H9 (cell line): ENCODE results near the gene LUZP2. TPM values are rescaled to one million over a fixed set of nuclear protein-coding genes. Genes with fewer than 3 reads are reported as not detected.

Experiments
- DNase-seq: peaks from one replicate; pipeline ENCODE4 v3.0.0-alpha.2; 2017
- H2AFZ ChIP-seq: one replicate; pipeline ENCODE4 v1.6.1; 2013; ENCODE audit warnings: mild to moderate bottlenecking, low read length, control low read depth, moderate library complexity
- H2AK5ac ChIP-seq: 2 replicates; pipeline ENCODE4 v1.6.1; 2013; ENCODE audit warnings: low read length, control low read depth, mixed read lengths; ENCODE audit not compliant: insufficient read length
- H2BK120ac ChIP-seq: one replicate; pipeline ENCODE4 v1.6.1; 2013; ENCODE audit warnings: low read depth, mild to moderate bottlenecking, low read length, control low read depth, inconsistent platforms; ENCODE audit not compliant: poor library complexity, severe bottlenecking
- H2BK12ac ChIP-seq: 2 replicates; pipeline ENCODE4 v1.6.1; 2013; ENCODE audit warnings: low read length, control low read depth, mixed read lengths, low read depth; ENCODE audit not compliant: insufficient read length
- H2BK15ac ChIP-seq: 2 replicates; pipeline ENCODE4 v1.6.1; 2013; ENCODE audit warnings: low read depth, low read length, control low read depth
- H2BK20ac ChIP-seq: one replicate; pipeline ENCODE4 v1.6.1; 2013; ENCODE audit warnings: low read depth, mild to moderate bottlenecking, low read length, control low read depth, inconsistent platforms; ENCODE audit not compliant: poor library complexity, severe bottlenecking
- H2BK5ac ChIP-seq: 2 replicates; pipeline ENCODE4 v1.6.1; 2013; ENCODE audit warnings: low read length, control low read depth, mixed read lengths; ENCODE audit not compliant: insufficient read length
- H3K14ac ChIP-seq: 2 replicates; pipeline ENCODE4 v1.6.1; 2013; ENCODE audit warnings: low read length, control low read depth; ENCODE audit not compliant: insufficient read depth
- H3K18ac ChIP-seq: 2 replicates; pipeline ENCODE4 v1.6.1; 2013; ENCODE audit warnings: low read depth, mild to moderate bottlenecking, mixed read lengths, low read length, control low read depth; ENCODE audit not compliant: insufficient read length
- H3K23ac ChIP-seq: 2 replicates; pipeline ENCODE4 v1.6.1; 2013; ENCODE audit warnings: low read length, control low read depth, mixed read lengths, low read depth; ENCODE audit not compliant: insufficient read length
- H3K23me2 ChIP-seq: 2 replicates; pipeline ENCODE4 v1.6.1; 2013; ENCODE audit warnings: low read depth, mild to moderate bottlenecking, mixed read lengths, low read length, control low read depth; ENCODE audit not compliant: insufficient read length, poor library complexity, severe bottlenecking
- H3K27ac ChIP-seq: 2 replicates; pipeline ENCODE4 v1.5.1; 2013; ENCODE audit warnings: low read length, control low read depth, mixed read lengths, low read depth; ENCODE audit not compliant: insufficient read length
- H3K27me3 ChIP-seq: 2 replicates; pipeline ENCODE4 v1.6.1; 2013; ENCODE audit warnings: low read length, control low read depth, inconsistent platforms; ENCODE audit not compliant: insufficient read depth
- H3K4ac ChIP-seq: 2 replicates; pipeline ENCODE4 v1.6.1; 2013; ENCODE audit warnings: low read depth, mild to moderate bottlenecking, control low read depth, inconsistent platforms, low read length, moderate library complexity
- H3K4me1 ChIP-seq: 2 replicates; pipeline ENCODE4 v1.6.1; 2013; ENCODE audit warnings: low read length, control low read depth, inconsistent platforms; ENCODE audit not compliant: insufficient read depth
- H3K4me2 ChIP-seq: 2 replicates; pipeline ENCODE4 v1.6.1; 2013; ENCODE audit warnings: low read length, control low read depth, mixed read lengths; ENCODE audit not compliant: insufficient read length, insufficient read depth
- H3K56ac ChIP-seq: 2 replicates; pipeline ENCODE4 v1.6.1; 2013; ENCODE audit warnings: low read depth, mild to moderate bottlenecking, mixed read lengths, low read length, control low read depth; ENCODE audit not compliant: insufficient read length
- H3K79me1 ChIP-seq: 2 replicates; pipeline ENCODE4 v1.6.1; 2013; ENCODE audit warnings: low read depth, mild to moderate bottlenecking, moderate library complexity, low read length, control low read depth, inconsistent platforms; ENCODE audit not compliant: insufficient read depth, poor library complexity, severe bottlenecking
- H3K79me2 ChIP-seq: 2 replicates; pipeline ENCODE4 v1.6.1; 2013; ENCODE audit warnings: low read length, control low read depth, inconsistent platforms; ENCODE audit not compliant: insufficient read depth
- H3K9ac ChIP-seq: 2 replicates; pipeline ENCODE4 v1.6.1; 2013; ENCODE audit warnings: low read length, control low read depth, mixed read lengths; ENCODE audit not compliant: insufficient read length; ENCODE audit errors: extremely low read depth
- H3K9me3 ChIP-seq: one replicate; pipeline ENCODE4 v1.6.1; 2013; ENCODE audit warnings: low read depth, low read length, inconsistent platforms; ENCODE audit not compliant: control insufficient read depth
- H3T11ph ChIP-seq: one replicate; pipeline ENCODE4 v1.6.1; 2013; ENCODE audit warnings: mild to moderate bottlenecking, low read length, control low read depth, inconsistent platforms
- H4K20me1 ChIP-seq: one replicate; pipeline ENCODE4 v1.6.1; 2013; ENCODE audit not compliant: control insufficient read depth, insufficient read length, insufficient read depth
- H4K5ac ChIP-seq: 2 replicates; pipeline ENCODE4 v1.6.1; 2013; ENCODE audit warnings: low read depth, mild to moderate bottlenecking, mixed read lengths, low read length, control low read depth; ENCODE audit not compliant: insufficient read length
- H4K8ac ChIP-seq: replicated peaks from 2 replicates; pipeline ENCODE4 v1.6.1; 2013; ENCODE audit warnings: low read length, control low read depth, mixed read lengths, low read depth; ENCODE audit not compliant: insufficient read length
- H4K91ac ChIP-seq: 2 replicates; pipeline ENCODE4 v1.6.1; 2013; ENCODE audit warnings: low read depth, mild to moderate bottlenecking, moderate library complexity, mixed read lengths, low read length, control low read depth; ENCODE audit not compliant: insufficient read length
- H3K27ac Mint-ChIP-seq, 3 experiments: 2 replicates in 2 of 3; 3 replicates in 1 of 3; pipeline ENCODE4 v1.8.0; 2020 to 2021; ENCODE audit warnings: mixed read lengths in 3 of 3, mild to moderate bottlenecking in 1 of 3, moderate library complexity in 1 of 3
- H3K27me3 Mint-ChIP-seq: 2 replicates; pipeline ENCODE4 v1.8.0; 2021; ENCODE audit warnings: low read depth, mild to moderate bottlenecking, moderate library complexity, mixed read lengths
- H3K36me3 Mint-ChIP-seq, 3 experiments: 2 replicates in 2 of 3; 3 replicates in 1 of 3; pipeline ENCODE4 v1.8.0; 2020 to 2021; ENCODE audit warnings: low read depth in 3 of 3, mixed read lengths in 3 of 3; ENCODE audit not compliant: insufficient read depth in 1 of 3
- H3K4me1 Mint-ChIP-seq, 2 experiments: 2 replicates each; pipeline ENCODE4 v1.8.0; 2020; ENCODE audit warnings: mixed read lengths in 2 of 2
- H3K4me3 Mint-ChIP-seq, 2 experiments: 2 replicates in 1 of 2; 3 replicates in 1 of 2; pipeline ENCODE4 v1.8.0; 2020 to 2021; ENCODE audit warnings: mild to moderate bottlenecking in 2 of 2, mixed read lengths in 2 of 2, moderate library complexity in 1 of 2
- H3K9me3 Mint-ChIP-seq, 2 experiments: 2 replicates in 1 of 2; 3 replicates in 1 of 2; pipeline ENCODE4 v1.8.0; 2020; ENCODE audit warnings: mild to moderate bottlenecking in 2 of 2, mixed read lengths in 2 of 2, moderate library complexity in 1 of 2
- WGBS: extraction: QIAGEN DNeasy Blood & Tissue Kit; methylation state at CpG from one replicate; pipeline ENCODE4 v1.1.7; 2013; ENCODE audit warnings: missing lambda C conversion rate, low lambda C conversion rate, mixed read lengths; ENCODE audit not compliant: insufficient read length; ENCODE audit errors: extremely low coverage; 5-methylcytosine and 5-hydroxymethylcytosine counted together
- total RNA-seq: library from RNA; stranded (reverse); gene quantifications from 2 replicates; pipeline ENCODE4 v1.2.1, GENCODE V29; 2021
- TF ChIP-seq, protein P1 (sequence below): fragments of 200-600 bp; sonication (generic); conservative IDR thresholded peaks from 3 replicates; pipeline ENCODE4 v1.8.0; 2021; ENCODE audit warnings: antibody characterized with exemption, mild to moderate bottlenecking

LUZP2 gene
- total RNA-seq, 1 experiment from 2014 or later, result 25.4 TPM

DNA sequence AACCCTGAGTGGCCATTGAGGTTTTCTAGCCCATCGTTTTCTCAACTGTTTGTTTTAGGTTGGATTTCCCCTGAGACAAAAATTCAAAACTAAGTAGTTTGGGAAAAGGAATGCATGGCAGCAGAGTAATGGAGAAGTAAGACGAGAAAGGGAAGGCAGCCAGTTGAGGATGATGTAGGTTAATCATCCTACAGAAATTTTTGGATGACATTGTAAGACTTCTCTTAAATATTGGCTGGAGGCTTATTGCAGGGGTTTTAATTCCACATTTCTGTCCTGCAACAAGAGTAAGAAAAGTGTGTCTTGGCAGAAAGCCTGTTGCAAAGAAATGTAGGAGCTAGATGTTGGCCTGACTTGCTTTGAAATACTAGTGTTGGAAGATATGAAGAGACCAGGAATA, 308.8 kb downstream of the LUZP2 start:
- Histone ChIP-seq H3K79me2 (no peaks in the 10 kb centered on the region), H3T11ph (no peak overlapping the region), H4K5ac (no peak overlapping the region), H3K14ac (no peak overlapping the region), H2BK5ac (no peak overlapping the region), H3K4ac (no peak overlapping the region), H3K27ac (no peak overlapping the region), H2BK120ac (no peak overlapping the region), H2BK12ac (no peak overlapping the region), H3K23ac (no peak overlapping the region), H3K18ac (no peak overlapping the region), H3K27me3 (no peaks in the 10 kb centered on the region), H3K4me2 (no peak overlapping the region), H4K91ac (no peak overlapping the region), H4K8ac (no peak overlapping the region), H2BK15ac (no peak overlapping the region), H3K79me1 (no peaks in the 10 kb centered on the region), H2AK5ac (no peak overlapping the region), H3K4me1 (no peaks in the 10 kb centered on the region), H2BK20ac (no peak overlapping the region), H4K20me1 (no peaks in the 10 kb centered on the region), H3K9me3 (no peaks in the 10 kb centered on the region), H3K9ac (no peak overlapping the region), H3K23me2 (no peaks in the 10 kb centered on the region), H2AFZ (no peak overlapping the region), H3K56ac (no peak overlapping the region)
- Mint-ChIP-seq H3K4me1 (no peaks in the 10 kb centered on the region), H3K4me3 (no peak overlapping the region), H3K27me3 (no peaks in the 10 kb centered on the region), H3K27ac (peak overlapping the region in 1 of 3 experiments; percentile 30; a peak in 1 of 7 replicates), H3K36me3 (peaks cover 3 to 19% (median 10%) of the 10 kb centered on the region in 3 experiments; a peak in 6 of 7 replicates), H3K9me3 (peaks cover 3 to 6% of the 10 kb centered on the region in 2 experiments; a peak in 4 of 5 replicates)
- no peak for DNase-seq
- TF ChIP-seq, protein P1, sequence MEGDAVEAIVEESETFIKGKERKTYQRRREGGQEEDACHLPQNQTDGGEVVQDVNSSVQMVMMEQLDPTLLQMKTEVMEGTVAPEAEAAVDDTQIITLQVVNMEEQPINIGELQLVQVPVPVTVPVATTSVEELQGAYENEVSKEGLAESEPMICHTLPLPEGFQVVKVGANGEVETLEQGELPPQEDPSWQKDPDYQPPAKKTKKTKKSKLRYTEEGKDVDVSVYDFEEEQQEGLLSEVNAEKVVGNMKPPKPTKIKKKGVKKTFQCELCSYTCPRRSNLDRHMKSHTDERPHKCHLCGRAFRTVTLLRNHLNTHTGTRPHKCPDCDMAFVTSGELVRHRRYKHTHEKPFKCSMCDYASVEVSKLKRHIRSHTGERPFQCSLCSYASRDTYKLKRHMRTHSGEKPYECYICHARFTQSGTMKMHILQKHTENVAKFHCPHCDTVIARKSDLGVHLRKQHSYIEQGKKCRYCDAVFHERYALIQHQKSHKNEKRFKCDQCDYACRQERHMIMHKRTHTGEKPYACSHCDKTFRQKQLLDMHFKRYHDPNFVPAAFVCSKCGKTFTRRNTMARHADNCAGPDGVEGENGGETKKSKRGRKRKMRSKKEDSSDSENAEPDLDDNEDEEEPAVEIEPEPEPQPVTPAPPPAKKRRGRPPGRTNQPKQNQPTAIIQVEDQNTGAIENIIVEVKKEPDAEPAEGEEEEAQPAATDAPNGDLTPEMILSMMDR, result no peak
- no CpG with 5 or more reads among the region's 2 CpGs for WGBS
